ENCODE measurements around the gene TTC36. TPM values are rescaled to one million over a fixed set of nuclear protein-coding genes. Genes with fewer than 3 reads are reported as not detected.

Gene TTC36
- total RNA-seq, 1 experiment from 2014 or later, result 0.32 TPM

Other genes starting within 250 kb of the TTC36 start
- not detected in 2 replicates for gene CD3E, start 222.7 kb upstream of the TTC36 start, total RNA-seq (2014; rRNA removed; shearing (Covaris generic))
- not detected in 2 replicates for gene CD3D, start 184.8 kb upstream of the TTC36 start, total RNA-seq (2014; rRNA removed; shearing (Covaris generic))
- gene CD3G, start 183.1 kb upstream of the TTC36 start, total RNA-seq (2014; rRNA removed; shearing (Covaris generic)), result not detected in 2 replicates
- 39.5 and 56.5 TPM in 2 replicates for gene UBE4A, start 167.9 kb upstream of the TTC36 start, total RNA-seq (2014; rRNA removed; shearing (Covaris generic))
- gene ATP5MG, start 125.9 kb upstream of the TTC36 start, total RNA-seq (2014; rRNA removed; shearing (Covaris generic)), result 112 and 130 TPM in 2 replicates
- gene KMT2A, start 91.0 kb upstream of the TTC36 start, total RNA-seq (2014; rRNA removed; shearing (Covaris generic)), result 26.5 and 40.4 TPM in 2 replicates
- gene TMEM25, start 3.7 kb downstream of the TTC36 start, total RNA-seq (2014; rRNA removed; shearing (Covaris generic)), result 20.9 and 22.0 TPM in 2 replicates
- gene IFT46, start 38.5 kb downstream of the TTC36 start, total RNA-seq (2014; rRNA removed; shearing (Covaris generic)), result 52.3 and 55.3 TPM in 2 replicates
- gene ARCN1, start 44.9 kb downstream of the TTC36 start, total RNA-seq (2014; rRNA removed; shearing (Covaris generic)), result 246 and 304 TPM in 2 replicates
- 66.8 and 76.7 TPM in 2 replicates for gene PHLDB1, start 80.1 kb downstream of the TTC36 start, total RNA-seq (2014; rRNA removed; shearing (Covaris generic))
- not detected in 2 replicates for gene TREH, start 152.2 kb downstream of the TTC36 start, total RNA-seq (2014; rRNA removed; shearing (Covaris generic))